ENCODE measurements around the gene CCDC89. TPM values are rescaled to one million over a fixed set of nuclear protein-coding genes. Genes with fewer than 3 reads are reported as not detected.

Gene CCDC89
- total and polyA plus RNA-seq, 10 of the 15 experiments (the other 5 are each of a cell fraction or from before 2014, with no cell fraction given), result 0.11 to 0.15 TPM; not detected in 8

DNA sequence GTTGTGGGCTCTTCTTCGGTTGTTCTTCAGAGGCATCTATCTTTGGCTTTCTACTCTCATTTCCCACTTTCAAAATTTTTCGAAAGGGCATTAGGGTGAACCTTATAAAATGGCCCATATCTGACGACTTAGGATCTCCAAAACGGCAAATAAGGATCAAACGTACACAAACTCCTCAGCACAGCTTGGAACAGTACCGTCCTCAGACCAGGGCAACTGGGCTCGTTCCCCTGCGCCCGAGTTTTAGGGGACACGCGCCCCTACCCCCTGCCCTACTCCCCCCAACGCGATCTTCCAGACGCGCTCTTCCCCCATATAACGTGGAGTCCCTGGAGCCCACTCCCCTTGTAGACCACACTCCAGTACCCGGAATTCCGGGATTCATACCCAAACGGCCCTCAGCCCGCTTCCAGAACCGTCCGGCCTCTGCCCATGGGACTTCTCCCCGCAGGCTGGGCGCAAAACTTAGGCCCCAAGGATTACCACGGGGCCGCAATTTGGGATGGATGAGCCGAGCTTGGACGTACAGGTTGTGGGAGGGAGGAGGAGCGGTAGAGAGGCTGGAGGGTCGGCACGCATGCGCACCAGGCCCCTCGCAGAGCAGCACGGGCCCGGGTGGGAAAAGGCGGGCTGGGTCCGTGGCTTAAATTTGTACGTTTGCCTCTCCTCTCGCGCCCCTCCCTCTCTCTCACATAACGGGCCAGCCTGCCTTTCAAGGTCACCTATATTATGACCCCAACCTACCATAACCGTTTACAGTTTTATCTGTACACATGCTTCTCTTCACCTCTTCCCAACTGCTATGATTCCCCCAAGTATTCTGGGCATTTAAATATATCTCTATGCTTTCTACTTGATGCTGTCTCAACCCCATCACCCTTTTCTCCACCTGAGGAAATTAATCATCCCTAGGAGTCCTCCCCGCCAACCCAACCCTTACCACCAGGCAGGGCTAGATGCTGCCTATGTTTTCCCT lies 3.4 kb downstream of the CCDC89 start:
- CTCF ChIA-PET, result interaction anchor here (3.4 to 4.7 kb wide), 2 partner anchors 10 to 14 kb away, joined by 8 to 27 read pairs; no protein-coding TSS in a partner anchor
- H3K79me2 ChIP-seq (ENCODE audit: control insufficient read depth, insufficient read depth, low read length), result no peaks in the 10 kb centered on the region
- H3K27me3 ChIP-seq (replicated peaks in 1 of 2; ENCODE audit: control insufficient read depth in 2 of 2, insufficient read depth in 2 of 2, low read length in 1 of 2), result 0 out of 4 replicates have a peak, but pooled peaks cover 0 to 3% of the 10 kb centered on the region in 2 experiments
- H3K4me2 ChIP-seq (ENCODE audit: control insufficient read depth, insufficient read depth), result peak overlapping the region; percentile 55
- peak overlapping the region; percentile 66 for H3K9ac ChIP-seq (ENCODE audit: control insufficient read depth, insufficient read depth, low read length)
- RAD21 ChIA-PET (ENCODE audit: unreplicated experiment), result no interaction called here
- H3K9me3 ChIP-seq (replicated peaks; ENCODE audit: control insufficient read depth, insufficient read depth, low read length), result no peaks in the 10 kb centered on the region; the same call in 2 of the 3 replicates
- H3K4me1 ChIP-seq (ENCODE audit: control insufficient read depth, insufficient read depth, low read length), result peaks cover 5% of the 10 kb centered on the region; the same call in 1 of the 2 replicates
- FAIRE-seq (peak; percentile 79), ATAC-seq (peak; percentile 95), DNase-seq (ENCODE audit: low read depth, low spot score) (no peak)
- WGBS (ENCODE audit: insufficient coverage, insufficient replicate concordance, low lambda C conversion rate, missing lambda C conversion rate), result 3% methylated on average over 31 of the region's 43 CpGs
- SMC1A ChIA-PET (ENCODE audit: uncharacterized antibody, unreplicated experiment), result interaction anchor here (1.0 to 1.5 kb wide), 2 partner anchors 88 to 342 kb away, joined by 3 to 4 read pairs; no protein-coding TSS in a partner anchor
- H3K36me3 ChIP-seq (ENCODE audit: control insufficient read depth in 2 of 2, insufficient read depth in 2 of 2, low read length in 1 of 2), result no peaks in the 10 kb centered on the region
- in situ Hi-C loops (cut with MboI) (no loop called here), intact Hi-C loops (cut with micrococcal nuclease; ENCODE audit: unreplicated experiment) (no loop called here)
- peak overlapping the region; percentile 95 for H3K4me3 ChIP-seq
- POLR2A ChIA-PET, result interaction anchor here (1.0 to 1.4 kb wide), 2 partner anchors 30 to 35 kb away, joined by 3 to 4 read pairs; partner anchors contain the start of gene TMEM126A
- H4K20me1 ChIP-seq (ENCODE audit: control insufficient read depth, insufficient read depth), result no peaks in the 10 kb centered on the region
- peak overlapping the region; percentile 93 for H2AFZ ChIP-seq (ENCODE audit: control insufficient read depth, low read depth, low read length)
- peak overlapping the region; percentile 47 for H3K27ac ChIP-seq (ENCODE audit: control insufficient read depth, insufficient read depth)
- TSS peak; percentile 47 for BruUV-seq (replicated peaks)
- TF ChIP-seq NR2F1 (conservative IDR thresholded peaks at IDR 0.05) (0 out of 2 replicates have a peak, but pooled peaks have one; percentile 22), PBX3 (IDR thresholded peaks at IDR 0.05; ENCODE audit: insufficient replicate concordance, low read depth, low read length) (no peak), POLR2AphosphoS5 (IDR thresholded peaks at IDR 0.05; ENCODE audit: low read length) (peak; percentile 47; the same call in 1 of the 2 replicates), BHLHE40 (IDR thresholded peaks at IDR 0.05; ENCODE audit: borderline replicate concordance in 1 of 2, low read depth in 2 of 2, low read length in 1 of 2) (peak; percentile 13 to 61; a peak in 2 of 4 replicates), ZBTB11 (CRISPR knock-in tag; IDR thresholded peaks at IDR 0.05) (no peak), FOXK2 (IDR thresholded peaks at IDR 0.05) (no peak), CEBPB (IDR thresholded peaks at IDR 0.05; ENCODE audit: borderline replicate concordance in 1 of 2, low read depth in 2 of 2, low read length in 2 of 2) (no peak), TAF1 (IDR thresholded peaks at IDR 0.05; ENCODE audit: borderline replicate concordance, low read depth, low read length) (0 out of 2 replicates have a peak, but pooled peaks have one; percentile 28), IKZF1 (conservative IDR thresholded peaks at IDR 0.05) (peak; percentile 35; the same call in 1 of the 2 replicates), IKZF2 (IDR thresholded peaks at IDR 0.05) (0 out of 4 replicates have a peak, but pooled peaks of 1 of the 2 experiments have one; percentile 8), DPF2 (IDR thresholded peaks at IDR 0.05) (0 out of 2 replicates have a peak, but pooled peaks have one; percentile 16), NFYA (IDR thresholded peaks at IDR 0.05; ENCODE audit: borderline replicate concordance, low read depth, low read length) (no peak), CHD2 (IDR thresholded peaks at IDR 0.05; ENCODE audit: borderline replicate concordance, low read depth, low read length) (0 out of 2 replicates have a peak, but pooled peaks have one; percentile 20), POLR2A (IDR thresholded peaks at IDR 0.05; ENCODE audit: low read depth, low read length) (peak; percentile 72), CHD4 (IDR thresholded peaks at IDR 0.05) (no peak), HDAC6 (IDR thresholded peaks at IDR 0.05; ENCODE audit: unreplicated experiment) (no peak), NRF1 (conservative IDR thresholded peaks at IDR 0.05; ENCODE audit: low read depth, low read length) (peak; percentile 80), HDAC2 (IDR thresholded peaks at IDR 0.05) (no peak)

All from GM12878 (cell line).